ENCODE measurements around the gene MRPL2.

Gene MRPL2

GRCh38 chr6:43059168-43060033 lies at the start of gene MRPL2, which contains the start of gene KLC4:
Gene MRPL2 (minus strand): TSS chr6:43059434. CDS start chr6:43059381, 53 bp downstream.
Gene KLC4 (plus strand): TSS chr6:43059631. CDS start chr6:43061336, 1,705 bp downstream.
- DNase-seq (ENCODE audit: low read depth in 2 of 2): peak; percentile 96 to 98

DNA sequence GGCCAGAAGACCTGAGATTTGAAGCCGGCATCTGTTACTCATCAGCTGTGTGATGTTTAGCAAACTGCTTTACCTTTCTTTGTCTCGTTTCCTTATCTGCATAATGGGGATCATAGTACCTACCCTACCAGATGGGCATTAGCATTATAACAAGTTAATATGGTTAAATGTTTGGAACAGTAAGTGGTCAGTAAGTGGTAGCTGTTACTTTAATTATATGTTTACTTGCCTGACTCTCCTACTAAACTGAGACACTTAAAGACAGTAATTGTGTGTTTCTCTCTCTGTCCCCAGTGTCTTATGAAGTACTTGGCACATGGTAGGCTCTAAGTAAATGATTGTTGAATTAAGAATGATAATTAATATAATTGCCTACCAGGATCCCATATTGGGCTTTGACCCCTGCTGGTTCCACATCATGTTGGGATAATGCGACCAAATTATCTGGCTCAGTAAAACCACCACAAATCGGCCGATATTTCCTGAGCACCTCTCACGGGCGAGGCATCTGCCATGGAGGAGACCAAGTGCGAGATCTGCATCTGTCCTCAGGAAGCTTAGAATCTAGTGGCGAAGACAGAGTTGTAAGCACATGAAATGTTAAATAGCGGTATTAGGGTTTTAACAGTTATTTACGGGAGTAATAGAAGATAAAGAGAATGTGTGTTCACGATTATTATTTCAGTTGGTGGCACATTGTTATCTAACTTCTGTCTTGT lies 48.3 kb upstream of the MRPL2 start:
- no peak for DNase-seq (ENCODE audit: low read depth in 2 of 2)

- no peak for DNase-seq (ENCODE audit: low read depth in 2 of 2)
Measured at GRCh38 chr6:43105538-43106222, 46.4 kb upstream of the MRPL2 start.

DNA sequence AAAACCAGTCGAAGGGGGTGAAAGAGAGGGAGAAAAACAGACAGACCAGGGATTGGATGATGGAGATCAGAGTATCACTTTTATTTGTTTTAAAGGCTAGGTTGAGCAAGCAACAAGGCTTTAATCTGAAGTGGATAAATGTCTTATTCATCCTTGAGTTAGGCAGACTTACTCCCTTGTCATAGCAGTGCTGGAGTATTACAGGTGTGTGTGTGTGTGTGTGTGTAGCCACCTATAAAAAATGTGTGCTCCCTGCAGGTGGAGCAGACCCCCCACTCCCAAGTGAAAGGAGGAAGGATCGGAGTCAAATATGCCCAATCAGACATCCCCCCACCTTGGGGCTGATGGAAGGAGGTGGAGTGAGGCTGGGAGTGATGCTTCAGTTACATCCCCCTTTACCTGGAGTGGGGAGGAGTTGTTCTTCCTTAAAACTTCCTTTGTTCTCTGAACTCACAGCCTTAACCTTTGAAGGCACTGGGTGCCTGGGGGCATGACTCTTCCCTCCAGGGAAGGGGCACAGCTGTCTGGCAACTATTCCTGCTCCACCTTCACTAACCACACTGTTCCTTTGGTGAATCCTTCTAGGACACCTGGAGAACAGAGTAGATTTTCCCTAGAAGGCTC lies 44.1 kb upstream of the MRPL2 start:
- no peak for DNase-seq (ENCODE audit: low read depth in 2 of 2)

- no peak for DNase-seq (ENCODE audit: low read depth in 2 of 2)
Measured at GRCh38 chr6:43101497-43101896, 42.3 kb upstream of the MRPL2 start.

- DNase-seq (ENCODE audit: low read depth in 2 of 2): no peak
Measured at GRCh38 chr6:43097502-43097901, 38.3 kb upstream of the MRPL2 start.

- no peak for DNase-seq (ENCODE audit: low read depth in 2 of 2)
Measured at GRCh38 chr6:43097098-43097489, 37.9 kb upstream of the MRPL2 start.

DNA sequence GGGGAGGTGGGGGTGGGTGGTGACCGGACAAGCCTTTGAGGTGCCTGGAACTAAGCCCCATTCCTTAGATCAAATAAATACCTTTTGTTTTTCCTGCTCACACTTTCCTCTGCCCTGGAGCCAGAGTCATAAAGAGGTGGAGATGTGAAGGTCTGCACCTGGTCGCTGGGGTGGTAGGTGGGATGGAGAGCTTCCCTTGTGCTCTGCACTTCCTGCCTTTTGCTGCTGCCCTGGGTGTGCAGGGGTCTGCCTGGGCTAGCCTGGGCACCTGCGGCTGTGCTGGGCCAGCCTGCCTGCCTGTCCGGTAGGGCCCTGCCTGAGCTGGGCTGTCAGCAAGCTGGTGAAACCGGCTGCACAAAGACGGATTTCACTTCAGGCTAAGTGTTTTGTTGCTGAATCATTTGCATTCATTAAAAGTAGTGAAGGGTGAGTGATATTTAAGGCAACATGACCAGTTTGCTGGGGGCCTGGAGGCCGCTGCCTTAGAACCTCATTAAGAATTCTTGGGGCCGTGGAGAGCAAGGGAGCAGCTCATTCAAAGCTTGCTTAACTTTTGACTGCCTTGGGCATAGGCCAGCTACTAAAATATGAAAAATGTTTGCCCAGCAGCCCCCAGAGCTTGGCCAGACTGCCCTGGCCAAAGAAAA lies 37.3 kb upstream of the MRPL2 start:
- DNase-seq (ENCODE audit: low read depth in 2 of 2): no peak

DNA sequence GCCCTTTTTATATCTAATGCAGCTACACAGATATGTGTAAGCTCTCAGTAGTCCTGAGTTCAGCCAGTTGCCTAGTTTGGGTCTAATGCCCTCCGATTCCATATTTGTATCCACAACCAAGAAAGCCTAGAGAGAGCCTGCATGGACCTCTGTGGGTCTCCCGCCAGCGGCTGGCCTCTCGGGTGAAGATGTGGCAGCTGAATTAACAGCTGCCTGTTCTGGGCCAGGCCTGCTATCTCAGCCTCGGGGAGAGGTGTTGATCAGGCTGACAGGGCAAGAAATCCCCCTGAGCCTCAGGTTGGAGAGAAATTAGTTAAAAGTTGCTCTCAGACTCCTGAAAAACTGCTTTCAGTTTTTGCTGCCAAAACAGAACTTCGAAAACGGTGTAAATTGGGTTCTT lies 36.7 kb upstream of the MRPL2 start:
- no peak for DNase-seq (ENCODE audit: low read depth in 2 of 2)

DNA sequence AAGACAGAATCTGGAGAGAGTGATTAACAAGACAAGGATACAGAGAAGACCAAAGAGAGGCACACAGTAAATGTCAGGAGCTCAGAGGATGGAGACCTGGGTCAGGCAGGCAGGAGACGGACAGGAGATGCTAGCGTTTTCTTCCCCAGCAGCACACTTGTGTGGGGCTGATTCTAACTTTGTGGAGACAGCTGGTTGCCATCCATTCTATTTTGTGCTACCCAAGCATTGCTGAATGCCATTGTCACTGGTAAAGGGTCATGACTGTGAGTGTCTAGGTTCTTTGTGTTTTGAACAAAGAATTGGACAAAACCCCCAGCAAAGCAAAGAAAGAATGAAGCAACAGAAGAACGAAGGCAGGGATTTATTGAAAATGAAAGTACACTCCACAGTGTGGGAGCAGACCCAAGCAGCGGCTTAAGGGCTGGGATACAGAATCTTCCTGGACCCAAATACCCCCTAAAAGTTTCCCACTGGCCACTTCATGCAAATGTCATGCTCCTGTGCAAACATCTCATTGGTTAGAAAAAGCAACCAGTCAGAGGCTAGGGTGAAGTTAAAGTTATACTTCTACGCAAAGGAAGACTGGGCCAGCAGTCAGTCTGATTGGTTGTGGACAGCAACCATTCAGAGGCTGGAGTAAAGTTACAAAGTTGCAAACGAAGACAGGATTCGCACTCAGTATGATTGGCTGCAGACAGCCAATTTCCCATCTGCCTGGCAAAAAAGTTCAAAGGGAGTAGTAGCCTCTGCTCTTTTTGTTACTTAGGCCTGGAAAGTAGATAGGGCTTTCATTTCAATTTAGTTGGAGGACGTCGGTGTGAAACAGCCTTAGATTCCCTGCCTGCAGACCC lies 34.4 kb upstream of the MRPL2 start:
- no peak for DNase-seq (ENCODE audit: low read depth in 2 of 2)

GRCh38 chr6:43092635-43093034 lies 33.4 kb upstream of the MRPL2 start:
- no peak for DNase-seq (ENCODE audit: low read depth in 2 of 2)

- no peak for DNase-seq (ENCODE audit: low read depth in 2 of 2)
Measured at GRCh38 chr6:43091436-43091991, 32.3 kb upstream of the MRPL2 start.

GRCh38 chr6:43091020-43091419 lies 31.8 kb upstream of the MRPL2 start:
- DNase-seq (ENCODE audit: low read depth in 2 of 2): no peak

DNA sequence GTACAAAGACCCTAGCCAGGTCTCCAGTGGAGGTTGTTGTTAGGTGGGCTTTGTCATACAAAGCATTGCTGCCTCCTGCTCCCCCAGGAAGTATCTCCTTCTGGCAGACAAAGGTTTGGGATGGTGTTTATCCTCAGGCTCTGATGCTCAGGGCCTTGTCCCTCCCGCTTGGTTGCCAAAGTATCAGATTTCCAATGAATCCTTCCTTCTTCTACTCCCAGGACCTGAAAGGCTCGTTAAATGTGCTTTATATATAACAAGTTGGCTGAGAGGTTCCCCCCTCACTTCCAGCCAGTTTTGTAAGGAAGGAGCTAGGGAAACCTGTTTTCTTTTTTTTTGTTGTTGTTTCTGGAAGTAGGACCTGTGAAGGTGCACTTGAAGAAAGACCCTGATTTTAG lies 31.3 kb upstream of the MRPL2 start:
- no peak for DNase-seq (ENCODE audit: low read depth in 2 of 2)

DNA sequence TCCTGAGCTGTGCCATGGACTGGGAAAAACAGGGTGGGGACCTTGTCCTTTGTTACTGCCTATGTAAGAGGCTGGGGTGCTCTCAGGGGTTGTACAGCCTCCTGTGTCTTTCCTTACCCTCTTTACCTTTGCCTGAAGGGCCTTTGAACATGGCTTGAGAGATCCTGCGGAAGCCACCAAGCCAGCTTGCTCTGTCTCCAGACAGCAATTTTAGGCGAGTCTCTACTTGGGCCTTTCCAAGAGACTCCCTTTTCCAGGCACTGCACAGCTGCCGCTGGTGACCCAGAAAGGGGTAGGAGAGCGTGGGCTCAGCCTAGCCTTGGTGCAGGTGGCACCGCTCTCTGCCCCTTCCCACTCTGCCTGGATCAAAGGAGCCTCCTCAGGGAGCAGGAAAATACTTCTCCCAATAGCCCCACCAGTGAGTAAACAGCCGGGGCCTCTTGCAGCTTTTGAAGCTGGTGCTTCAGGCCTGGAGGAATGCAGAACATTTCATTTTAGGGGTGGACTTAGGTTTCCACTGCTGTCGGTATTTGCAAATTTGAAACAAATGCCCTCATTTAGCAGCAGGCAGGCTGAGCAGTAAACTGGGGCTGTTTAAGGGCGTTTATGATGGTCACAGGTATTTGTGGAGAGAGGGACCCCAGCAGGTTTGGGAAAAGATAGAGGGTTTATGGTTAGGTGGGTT lies 30.8 kb upstream of the MRPL2 start:
- DNase-seq (ENCODE audit: low read depth in 2 of 2): no peak

DNA sequence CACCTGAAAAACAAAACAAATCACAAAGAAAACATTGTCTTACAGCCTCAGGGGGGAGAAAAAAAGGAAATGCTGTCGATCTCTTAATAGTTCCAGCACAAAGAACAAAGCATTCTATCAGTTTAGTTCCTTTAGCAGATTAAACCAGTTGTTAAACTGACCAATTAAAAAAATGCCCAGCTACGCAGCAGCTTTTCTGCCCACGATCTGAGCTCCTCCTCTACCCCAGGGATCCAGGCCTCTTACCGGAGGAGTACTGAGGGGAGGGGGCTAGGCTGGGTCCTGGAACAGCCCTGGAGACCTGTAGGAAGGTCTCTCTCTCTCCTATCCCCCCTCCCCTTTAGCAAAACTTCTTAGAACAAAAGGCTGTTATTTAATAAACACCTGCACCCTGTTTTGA lies 30.2 kb upstream of the MRPL2 start:
- no peak for DNase-seq (ENCODE audit: low read depth in 2 of 2)

DNA sequence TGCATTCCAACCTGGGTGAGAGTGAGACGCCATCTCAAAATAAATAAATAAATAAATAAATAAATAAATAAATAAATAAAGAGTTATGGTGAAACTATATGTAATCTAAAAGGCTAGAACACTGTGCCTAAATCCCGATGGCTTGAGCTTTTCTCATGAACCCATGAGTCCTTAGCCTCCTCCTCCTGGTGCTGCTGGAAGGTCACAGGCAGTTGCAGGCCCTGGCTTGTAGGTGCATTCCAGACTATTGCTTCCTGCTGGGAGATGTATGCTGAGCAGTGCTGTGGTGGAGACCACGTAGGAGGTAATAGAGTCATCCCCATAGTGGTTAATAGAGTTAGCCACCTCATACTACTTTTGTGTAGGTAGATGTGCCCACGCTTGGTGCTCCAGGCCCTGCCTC lies 29.4 kb upstream of the MRPL2 start:
- DNase-seq (ENCODE audit: low read depth in 2 of 2): no peak

DNA sequence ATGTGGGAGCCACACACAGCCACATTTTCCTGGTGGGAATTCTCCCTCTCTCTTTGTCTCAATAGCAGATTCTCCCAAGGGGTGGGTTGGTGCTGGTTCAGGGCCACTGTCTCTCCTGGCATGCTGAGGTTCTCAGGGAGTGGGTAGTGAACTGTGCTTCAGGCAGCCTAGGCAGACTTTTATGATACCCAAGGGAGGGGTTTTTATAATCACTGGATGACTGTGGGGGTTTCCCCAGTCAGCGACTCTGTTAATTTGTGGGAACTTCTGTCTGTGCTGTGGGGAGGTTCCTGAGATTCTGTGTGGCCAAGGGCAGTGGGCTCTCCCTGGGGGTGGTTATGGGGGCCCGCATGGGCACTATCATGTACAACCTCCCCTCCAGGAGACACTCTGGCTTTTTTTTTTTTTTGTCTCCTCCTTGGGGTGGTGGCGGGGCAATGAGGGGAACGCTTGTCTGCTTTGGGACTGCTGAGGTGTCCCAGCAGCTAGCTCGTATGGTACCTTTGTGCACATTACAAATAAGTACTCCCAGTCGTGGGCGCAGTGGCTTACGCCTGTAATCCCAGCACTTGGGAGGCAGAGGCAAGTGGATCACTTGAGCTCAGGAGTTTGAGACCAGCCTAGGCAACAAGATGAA lies 26.9 kb upstream of the MRPL2 start:
- DNase-seq (ENCODE audit: low read depth in 2 of 2): no peak

All from stimulated activated CD8-positive, alpha-beta memory T cell treated with anti-CD3 and anti-CD28 coated beads, Interleukin-7, amount 100 ng/mL, for 4 hours (primary cell).